ENCODE measurements around the gene MAP7. TPM values are rescaled to one million over a fixed set of nuclear protein-coding genes. Genes with fewer than 3 reads are reported as not detected.

The MAP7 gene
- total RNA-seq, 2 donors from 2014 or later: 35.1 to 45.2 TPM

- Histone ChIP-seq H3K36me3 (no peaks in the 10 kb centered on the region), H3K27me3 (replicated peaks; ENCODE audit: insufficient read depth) (no peaks in the 10 kb centered on the region), H3K27ac (no peak overlapping the region), H3K4me1 (replicated peaks) (no peaks in the 10 kb centered on the region), H3K4me3 (no peak overlapping the region), H3K9me3 (no peaks in the 10 kb centered on the region)
- DNase-seq (ENCODE audit: low spot score): no peak
- WGBS: 79% methylated on average over 2 of the region's 2 CpGs
- intact Hi-C loops (cut with DNase I): loop anchor here (10.0 kb wide), 1 partner anchor 217 kb away; no protein-coding TSS in a partner anchor
- TF ChIP-seq CTCF (IDR thresholded peaks at IDR 0.05) (no peak), POLR2A (IDR thresholded peaks at IDR 0.05) (no peak)
These were observed 8.8 kb downstream of the MAP7 start for GRCh38 chr6:136541395-136541794.

- DNase-seq (ENCODE audit: low spot score): no peak
- Histone ChIP-seq H3K4me1 (replicated peaks) (no peaks in the 10 kb centered on the region), H3K27me3 (replicated peaks; ENCODE audit: insufficient read depth) (no peaks in the 10 kb centered on the region), H3K27ac (no peak overlapping the region), H3K4me3 (no peak overlapping the region), H3K36me3 (no peaks in the 10 kb centered on the region), H3K9me3 (no peaks in the 10 kb centered on the region)
- TF ChIP-seq CTCF (IDR thresholded peaks at IDR 0.05): no peak
- no peak for TF ChIP-seq POLR2AphosphoS5 (IDR thresholded peaks at IDR 0.05)
- TF ChIP-seq POLR2A (IDR thresholded peaks at IDR 0.05): no peak
- whole genome bisulfite sequencing: 76% methylated on average over 6 of the region's 6 CpGs
- intact Hi-C loops (cut with DNase I): loop anchor here (10.0 kb wide), 1 partner anchor 215 kb away; no protein-coding TSS in a partner anchor
These were observed 10.1 kb downstream of the MAP7 start for GRCh38 chr6:136539967-136540652.

GRCh38 chr6:136538836-136539235 is 11.4 kb downstream of the MAP7 start:
- Histone ChIP-seq H3K9me3 (no peaks in the 10 kb centered on the region), H3K27ac (no peak overlapping the region), H3K4me1 (replicated peaks) (no peaks in the 10 kb centered on the region), H3K4me3 (no peak overlapping the region), H3K27me3 (replicated peaks; ENCODE audit: insufficient read depth) (no peaks in the 10 kb centered on the region), H3K36me3 (no peaks in the 10 kb centered on the region)
- no peak for DNase-seq (ENCODE audit: low spot score)
- WGBS: 75% methylated on average over 4 of the region's 4 CpGs
- intact Hi-C loops (cut with DNase I): no loop called here
- TF ChIP-seq POLR2AphosphoS5 (IDR thresholded peaks at IDR 0.05): no peak
- no peak for TF ChIP-seq CTCF (IDR thresholded peaks at IDR 0.05)
- no peak for TF ChIP-seq POLR2A (IDR thresholded peaks at IDR 0.05)

GRCh38 chr6:136535880-136536650 is 14.2 kb downstream of the MAP7 start:
- no peaks in the 10 kb centered on the region for H3K4me1 ChIP-seq (replicated peaks)
- intact Hi-C loops (cut with DNase I): no loop called here
- no peak overlapping the region for H3K4me3 ChIP-seq
- H3K27me3 ChIP-seq (replicated peaks; ENCODE audit: insufficient read depth): no peaks in the 10 kb centered on the region
- no peak for DNase-seq (ENCODE audit: low spot score)
- no peaks in the 10 kb centered on the region for H3K36me3 ChIP-seq
- TF ChIP-seq CTCF (IDR thresholded peaks at IDR 0.05) (no peak), POLR2AphosphoS5 (IDR thresholded peaks at IDR 0.05) (no peak), POLR2A (IDR thresholded peaks at IDR 0.05) (no peak)
- 91% methylated on average over 8 of the region's 8 CpGs for WGBS
- no peaks in the 10 kb centered on the region for H3K9me3 ChIP-seq
- no peak overlapping the region for H3K27ac ChIP-seq
